ENCODE results near the gene IFNL1.

The IFNL1 gene

DNA sequence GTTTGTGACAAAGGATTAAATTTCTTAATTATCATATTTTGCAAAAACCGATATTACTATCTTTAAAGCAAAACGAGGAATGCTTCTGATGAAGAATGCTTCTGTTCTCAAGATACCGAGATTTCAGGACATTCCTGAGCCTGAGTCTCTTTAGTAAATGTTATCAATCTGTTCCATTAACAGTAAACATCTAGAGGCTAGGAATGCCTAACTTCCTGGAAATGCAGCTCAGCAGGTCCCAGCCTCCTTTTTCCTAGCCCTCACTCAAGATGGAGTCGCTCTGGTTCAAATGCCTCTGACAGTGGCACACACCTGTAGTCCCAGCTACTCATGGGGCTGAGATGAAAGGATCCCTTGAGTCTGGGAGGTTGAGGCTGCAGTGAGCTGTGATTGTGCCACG lies 45.1 kb upstream of the IFNL1 start:
- TF ChIP-seq SIN3A (IDR thresholded peaks at IDR 0.05; ENCODE audit: borderline replicate concordance, insufficient read depth, low read length): no peak
- no peak for TF ChIP-seq REST (IDR thresholded peaks at IDR 0.05; ENCODE audit: insufficient read depth in 1 of 2, low read depth in 2 of 2, low read length in 2 of 2)
- no peak for TF ChIP-seq TAF1 (IDR thresholded peaks at IDR 0.05; ENCODE audit: borderline replicate concordance, insufficient read depth, low read length)
- TF ChIP-seq POLR2AphosphoS5 (IDR thresholded peaks at IDR 0.05; ENCODE audit: low read depth, low read length): no peak
- no peak for TF ChIP-seq FOXP2 (optimal IDR thresholded peaks at IDR 0.05; ENCODE audit: borderline replicate concordance, extremely low read depth, extremely low read length, insufficient read depth)

- TF ChIP-seq POLR2AphosphoS5 (IDR thresholded peaks at IDR 0.05; ENCODE audit: low read depth, low read length): no peak
- TF ChIP-seq FOXP2 (optimal IDR thresholded peaks at IDR 0.05; ENCODE audit: borderline replicate concordance, extremely low read depth, extremely low read length, insufficient read depth): no peak
- TF ChIP-seq REST (IDR thresholded peaks at IDR 0.05; ENCODE audit: insufficient read depth in 1 of 2, low read depth in 2 of 2, low read length in 2 of 2): no peak
Observed at GRCh38 chr19:39251846-39252245, 44.4 kb upstream of the IFNL1 start.

GRCh38 chr19:39252458-39252857 lies 43.7 kb upstream of the IFNL1 start:
- TF ChIP-seq REST (IDR thresholded peaks at IDR 0.05; ENCODE audit: insufficient read depth in 1 of 2, low read depth in 2 of 2, low read length in 2 of 2) (no peak), TAF1 (IDR thresholded peaks at IDR 0.05; ENCODE audit: borderline replicate concordance, insufficient read depth, low read length) (no peak), SIN3A (IDR thresholded peaks at IDR 0.05; ENCODE audit: borderline replicate concordance, insufficient read depth, low read length) (no peak), POLR2AphosphoS5 (IDR thresholded peaks at IDR 0.05; ENCODE audit: low read depth, low read length) (no peak)

GRCh38 chr19:39253374-39254149 lies 42.6 kb upstream of the IFNL1 start:
- TF ChIP-seq REST (IDR thresholded peaks at IDR 0.05; ENCODE audit: insufficient read depth in 1 of 2, low read depth in 2 of 2, low read length in 2 of 2) (no peak), FOXP2 (optimal IDR thresholded peaks at IDR 0.05; ENCODE audit: borderline replicate concordance, extremely low read depth, extremely low read length, insufficient read depth) (no peak), SIN3A (IDR thresholded peaks at IDR 0.05; ENCODE audit: borderline replicate concordance, insufficient read depth, low read length) (no peak), TAF1 (IDR thresholded peaks at IDR 0.05; ENCODE audit: borderline replicate concordance, insufficient read depth, low read length) (no peak), POLR2AphosphoS5 (IDR thresholded peaks at IDR 0.05; ENCODE audit: low read depth, low read length) (no peak)

Data from PFSK-1 (cell line).